NCI-H146 treated with DMSO at 0.1 percent for 48 hours (cell line): ENCODE measurements around the gene HSD17B1.

ENCODE experiments used
- DNase-seq: peaks from one replicate; lab custom pipeline; 2025; ENCODE audit not compliant: unreplicated experiment; lab: John Stamatoyannopoulos, UW

HSD17B1 gene

GRCh38 chr17:42565523-42566214, 12.9 kb downstream of the HSD17B1 start:
- DNase-seq, result no peak

- DNase-seq, result no peak
Observed at GRCh38 chr17:42566215-42566882, 13.6 kb downstream of the HSD17B1 start.

- DNase-seq, result peak; percentile 69
Observed at GRCh38 chr17:42566883-42567573, 14.3 kb downstream of the HSD17B1 start, which contains the start of gene MLX. MLX (plus strand) TSS chr17:42567100; CDS start chr17:42567125, 25 bp downstream.

GRCh38 chr17:42568341-42569111, 15.8 kb downstream of the HSD17B1 start:
- no peak for DNase-seq

GRCh38 chr17:42571435-42572225, 18.9 kb downstream of the HSD17B1 start:
- DNase-seq, result no peak

GRCh38 chr17:42573095-42573494, 20.4 kb downstream of the HSD17B1 start:
- no peak for DNase-seq

- no peak for DNase-seq
Observed at GRCh38 chr17:42574463-42574862, 21.7 kb downstream of the HSD17B1 start.

- no peak for DNase-seq
Observed at GRCh38 chr17:42577140-42577531, 24.4 kb downstream of the HSD17B1 start.

- DNase-seq, result peak; percentile 85
Observed at GRCh38 chr17:42577532-42578281, 25.0 kb downstream of the HSD17B1 start, which contains the start of gene PSMC3IP. PSMC3IP (minus strand) TSS chr17:42577729; CDS start chr17:42577686, 43 bp downstream.

GRCh38 chr17:42578282-42578869, 25.7 kb downstream of the HSD17B1 start:
- peak; percentile 68 for DNase-seq

GRCh38 chr17:42579794-42580551, 27.2 kb downstream of the HSD17B1 start:
- DNase-seq, result no peak

- DNase-seq, result no peak
Observed at GRCh38 chr17:42581744-42582270, 29.1 kb downstream of the HSD17B1 start.

GRCh38 chr17:42584880-42585279, 32.2 kb downstream of the HSD17B1 start:
- no peak for DNase-seq

GRCh38 chr17:42585353-42585752, 32.6 kb downstream of the HSD17B1 start:
- DNase-seq, result no peak

GRCh38 chr17:42586514-42587230, 33.9 kb downstream of the HSD17B1 start:
- DNase-seq, result no peak

- no peak for DNase-seq
Observed at GRCh38 chr17:42590886-42591285, 38.2 kb downstream of the HSD17B1 start.

- no peak for DNase-seq
Observed at GRCh38 chr17:42591411-42591810, 38.7 kb downstream of the HSD17B1 start.

- no peak for DNase-seq
Observed at GRCh38 chr17:42596386-42596785, 43.7 kb downstream of the HSD17B1 start.
